Esophagus squamous epithelium (tissue), 5 donors: ENCODE data around the gene LRRC71. TPM values are rescaled to one million over a fixed set of nuclear protein-coding genes. Genes with fewer than 3 reads are reported as not detected.

Experiments used
- DNase-seq: peaks from one replicate; lab custom pipeline; 2025; lab: John Stamatoyannopoulos, UW
- H3K27ac ChIP-seq, 4 donors: fragments of 200-600 bp; sonication (generic); one replicate each; pipeline ENCODE4 v1.5.1; 2016 to 2019; ENCODE audit warnings: mild to moderate bottlenecking in 1 of 4
- H3K27me3 ChIP-seq, 4 donors: fragments of 200-600 bp; sonication (generic); 1 replicate in 3 of 4; 2 replicates in 1 of 4; pipeline versions ENCODE4 v1.5.1 to v1.6.0; 2017 to 2021; ENCODE audit warnings: antibody characterized with exemption in 1 of 4
- H3K36me3 ChIP-seq, 3 donors: fragments of 200-600 bp; sonication (generic); one replicate each; pipeline ENCODE4 v1.5.1; 2016 to 2019
- H3K4me1 ChIP-seq, 3 donors: fragments of 200-600 bp; sonication (generic); one replicate each; pipeline ENCODE4 v1.5.1; 2017 to 2019
- H3K4me3 ChIP-seq, 4 donors: fragments of 200-600 bp; sonication (generic); 1 replicate in 3 of 4; 2 replicates in 1 of 4; pipeline ENCODE4 v1.5.1; 2016 to 2019; ENCODE audit warnings: mild to moderate bottlenecking in 2 of 4, moderate library complexity in 1 of 4
- H3K9me3 ChIP-seq, 3 donors: fragments of 200-600 bp; sonication (generic); one replicate each; pipeline ENCODE4 v1.5.1; 2016 to 2019
- CTCF ChIP-seq, 6 experiments: fragments of 450-650 bp in 4 of 6; fragments of 200-600 bp in 2 of 6; sonication (generic) in 2 of 6; IDR thresholded peaks; one replicate each; pipeline ENCODE4 v1.5.1; 2016 to 2019; ENCODE audit warnings: antibody characterized with exemption in 6 of 6, mild to moderate bottlenecking in 4 of 6, moderate library complexity in 4 of 6
- POLR2A ChIP-seq, 4 donors: fragments of 450-650 bp; IDR thresholded peaks; one replicate each; pipeline ENCODE4 v1.6.1; 2017; ENCODE audit warnings: antibody characterized with exemption in 4 of 4, mild to moderate bottlenecking in 4 of 4, moderate library complexity in 3 of 4
- WGBS, 2 donors: methylation state at CpG; one replicate each; pipeline ENCODE4 v1.1.5; 2018; 5-methylcytosine and 5-hydroxymethylcytosine counted together
- intact Hi-C: fragments of 100-400 bp; cut with DNase I; formaldehyde crosslinking; loops from one replicate; pipeline ENCODE4 v1.15.0; 2022
- total RNA-seq, 4 donors: library from RNA; depleted of rRNA; stranded (reverse); fragments of >200 nt; gene quantifications; one replicate each; pipeline ENCODE4 v1.1.0, GENCODE V29; 2016
- donor health status: DM: yes; HTN: yes; CAD: no.

LRRC71 gene
- total RNA-seq, 4 donors from 2014 or later, result not detected

GRCh38 chr1:156892190-156893047, 28.0 kb upstream of the LRRC71 start:
- no peaks in the 10 kb centered on the region for H3K36me3 ChIP-seq
- H3K4me3 ChIP-seq, result peak overlapping the region in 3 of 4 donors; percentile 48 to 65 (median 50)
- DNase-seq, result no peak
- 1 to 5% methylated on average over 35 to 45 of the region's 48 CpGs for WGBS, 2 donors
- H3K4me1 ChIP-seq, result peaks cover 7 to 60% (median 19%) of the 10 kb centered on the region in 3 donors
- TF ChIP-seq POLR2A (IDR thresholded peaks at IDR 0.05), result no peak
- peak; percentile 66 to 90 (median 80) for TF ChIP-seq CTCF (IDR thresholded peaks at IDR 0.05)
- intact Hi-C loops, result no loop called here
- H3K27ac ChIP-seq, result peak overlapping the region in 3 of 4 donors; percentile 87 to 89 (median 89)
- H3K27me3 ChIP-seq, result peaks cover 0 to 61% (median 2%) of the 10 kb centered on the region in 4 donors
- H3K9me3 ChIP-seq, result no peaks in the 10 kb centered on the region

- Histone ChIP-seq H3K9me3 (no peaks in the 10 kb centered on the region), H3K27ac (peak within 1 kb of the TSS; percentile 69 to 89 (median 88)), H3K36me3 (no peaks in the 10 kb centered on the region), H3K27me3 (peaks cover 0 to 52% (median 2%) of the 10 kb centered on the region in 4 donors), H3K4me3 (peak within 1 kb of the TSS; percentile 23 to 65 (median 49)), H3K4me1 (peaks cover 7 to 68% (median 26%) of the 10 kb centered on the region in 3 donors)
- intact Hi-C loops, result no loop called here
- WGBS, 2 donors, result 16 to 25% methylated on average over 13 to 37 of the region's 60 CpGs
- TF ChIP-seq POLR2A (IDR thresholded peaks at IDR 0.05), result peak in 1 of 4 donors; percentile 39
- no peak for TF ChIP-seq CTCF (IDR thresholded peaks at IDR 0.05)
- DNase-seq, result no peak
These were observed 27.1 kb upstream of the LRRC71 start, which contains the start of gene PEAR1 for GRCh38 chr1:156893048-156893953. TSS of gene PEAR1 (plus strand) at chr1:156893718. CDS start at chr1:156903927, 10,209 bp downstream.

- intact Hi-C loops, result no loop called here
- Histone ChIP-seq H3K4me3 (peak overlapping the region; percentile 23 to 65 (median 49)), H3K36me3 (no peaks in the 10 kb centered on the region), H3K27me3 (peaks cover 0 to 46% (median 2%) of the 10 kb centered on the region in 4 donors), H3K4me1 (peaks cover 11 to 75% (median 29%) of the 10 kb centered on the region in 3 donors), H3K27ac (peak overlapping the region; percentile 69 to 89 (median 88)), H3K9me3 (no peaks in the 10 kb centered on the region)
- TF ChIP-seq CTCF (IDR thresholded peaks at IDR 0.05) (no peak), POLR2A (IDR thresholded peaks at IDR 0.05) (no peak)
- no peak for DNase-seq
- WGBS, 2 donors, result 38 to 39% methylated on average over 4 to 5 of the region's 5 CpGs
These were observed 26.4 kb upstream of the LRRC71 start for GRCh38 chr1:156894001-156894400.

GRCh38 chr1:156894711-156895454, 25.5 kb upstream of the LRRC71 start:
- H3K36me3 ChIP-seq, result no peaks in the 10 kb centered on the region
- TF ChIP-seq POLR2A (IDR thresholded peaks at IDR 0.05), result no peak
- no peak for TF ChIP-seq CTCF (IDR thresholded peaks at IDR 0.05)
- DNase-seq, result no peak
- 50 to 83% methylated on average over 2 to 3 of the region's 12 CpGs for WGBS, 2 donors
- H3K27ac ChIP-seq, result peak overlapping the region; percentile 69 to 89 (median 88)
- intact Hi-C loops, result no loop called here
- H3K4me3 ChIP-seq, result peak overlapping the region in 3 of 4 donors; percentile 48 to 65 (median 50)
- peaks cover 0 to 55% (median 2%) of the 10 kb centered on the region in 4 donors for H3K27me3 ChIP-seq
- no peaks in the 10 kb centered on the region for H3K9me3 ChIP-seq
- H3K4me1 ChIP-seq, result peaks cover 11 to 84% (median 36%) of the 10 kb centered on the region in 3 donors
